ENCODE data around the gene SUPT3H.

DNA sequence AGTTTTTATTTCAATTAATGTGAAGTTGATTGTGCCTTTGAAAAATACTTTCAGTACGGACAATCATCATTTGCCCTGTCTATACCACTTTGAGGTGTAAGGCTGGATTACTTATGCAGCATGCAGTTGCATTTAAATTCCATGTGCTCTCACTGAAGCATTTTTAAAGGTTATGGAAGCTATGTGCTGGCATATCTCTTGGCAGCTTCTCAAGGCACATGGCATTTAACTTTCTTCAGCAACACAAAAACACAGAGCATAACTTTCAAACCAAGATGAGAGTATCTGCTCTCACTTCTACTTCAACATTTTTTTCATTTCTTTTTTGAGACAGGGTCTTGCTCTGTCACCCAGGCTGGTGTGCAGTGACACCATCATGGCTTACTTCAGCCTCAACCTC lies 410.3 kb downstream of the SUPT3H start:
- TF ChIP-seq, protein P1, sequence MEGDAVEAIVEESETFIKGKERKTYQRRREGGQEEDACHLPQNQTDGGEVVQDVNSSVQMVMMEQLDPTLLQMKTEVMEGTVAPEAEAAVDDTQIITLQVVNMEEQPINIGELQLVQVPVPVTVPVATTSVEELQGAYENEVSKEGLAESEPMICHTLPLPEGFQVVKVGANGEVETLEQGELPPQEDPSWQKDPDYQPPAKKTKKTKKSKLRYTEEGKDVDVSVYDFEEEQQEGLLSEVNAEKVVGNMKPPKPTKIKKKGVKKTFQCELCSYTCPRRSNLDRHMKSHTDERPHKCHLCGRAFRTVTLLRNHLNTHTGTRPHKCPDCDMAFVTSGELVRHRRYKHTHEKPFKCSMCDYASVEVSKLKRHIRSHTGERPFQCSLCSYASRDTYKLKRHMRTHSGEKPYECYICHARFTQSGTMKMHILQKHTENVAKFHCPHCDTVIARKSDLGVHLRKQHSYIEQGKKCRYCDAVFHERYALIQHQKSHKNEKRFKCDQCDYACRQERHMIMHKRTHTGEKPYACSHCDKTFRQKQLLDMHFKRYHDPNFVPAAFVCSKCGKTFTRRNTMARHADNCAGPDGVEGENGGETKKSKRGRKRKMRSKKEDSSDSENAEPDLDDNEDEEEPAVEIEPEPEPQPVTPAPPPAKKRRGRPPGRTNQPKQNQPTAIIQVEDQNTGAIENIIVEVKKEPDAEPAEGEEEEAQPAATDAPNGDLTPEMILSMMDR (conservative IDR thresholded peaks at IDR 0.05), result no peak
- TF ChIP-seq ZFX (IDR thresholded peaks at IDR 0.05), result no peak
